ENCODE measurements around the gene SNCAIP.

SNCAIP gene

GRCh38 chr5:122494109-122494508 is 182.1 kb downstream of the SNCAIP start:
- Histone ChIP-seq H3K79me2 (ENCODE audit: insufficient read depth, low read length) (no peaks in the 10 kb centered on the region), H3K27me3 (ENCODE audit: insufficient read depth, low read length) (no peaks in the 10 kb centered on the region), H3K27ac (ENCODE audit: low read depth, low read length, poor library complexity, severe bottlenecking) (no peak overlapping the region), H3K9me2 (ENCODE audit: low read depth, low read length) (no peaks in the 10 kb centered on the region), H3K4me3 (ENCODE audit: low read depth, low read length, poor library complexity, severe bottlenecking) (no peak overlapping the region), H4K20me1 (ENCODE audit: insufficient read depth, low read length) (no peaks in the 10 kb centered on the region), H3K9me3 (ENCODE audit: low read length) (no peaks in the 10 kb centered on the region), H3K4me1 (ENCODE audit: insufficient read depth, low read length, severe bottlenecking) (no peaks in the 10 kb centered on the region), H2AFZ (ENCODE audit: low read length) (no peak overlapping the region), H3K36me3 (ENCODE audit: insufficient read depth, low read length) (no peaks in the 10 kb centered on the region), H3K9ac (ENCODE audit: low read length) (no peak overlapping the region), H3K4me2 (ENCODE audit: low read length) (no peak overlapping the region), H3F3A (ENCODE audit: insufficient read depth, low read length) (no peaks in the 10 kb centered on the region)
- TF ChIP-seq EZH2 (IDR thresholded peaks at IDR 0.05; ENCODE audit: borderline replicate concordance, low read length): no peak
- no peak for TF ChIP-seq CTCF (IDR thresholded peaks at IDR 0.05; ENCODE audit: low read length)

- H3K4me3 ChIP-seq (ENCODE audit: low read depth, low read length, poor library complexity, severe bottlenecking): no peak overlapping the region
- H3K9me3 ChIP-seq (ENCODE audit: low read length): no peaks in the 10 kb centered on the region
- no peaks in the 10 kb centered on the region for H3K36me3 ChIP-seq (ENCODE audit: insufficient read depth, low read length)
- H3K79me2 ChIP-seq (ENCODE audit: insufficient read depth, low read length): no peaks in the 10 kb centered on the region
- H3K9me2 ChIP-seq (ENCODE audit: low read depth, low read length): no peaks in the 10 kb centered on the region
- H3K27me3 ChIP-seq (ENCODE audit: insufficient read depth, low read length): no peaks in the 10 kb centered on the region
- no peak for TF ChIP-seq EZH2 (IDR thresholded peaks at IDR 0.05; ENCODE audit: borderline replicate concordance, low read length)
- TF ChIP-seq CTCF (IDR thresholded peaks at IDR 0.05; ENCODE audit: low read length): no peak
- H3F3A ChIP-seq (ENCODE audit: insufficient read depth, low read length): no peaks in the 10 kb centered on the region
- no peaks in the 10 kb centered on the region for H3K4me1 ChIP-seq (ENCODE audit: insufficient read depth, low read length, severe bottlenecking)
- no peak overlapping the region for H2AFZ ChIP-seq (ENCODE audit: low read length)
- no peaks in the 10 kb centered on the region for H4K20me1 ChIP-seq (ENCODE audit: insufficient read depth, low read length)
- no peak overlapping the region for H3K9ac ChIP-seq (ENCODE audit: low read length)
- H3K27ac ChIP-seq (ENCODE audit: low read depth, low read length, poor library complexity, severe bottlenecking): no peak overlapping the region
- H3K4me2 ChIP-seq (ENCODE audit: low read length): no peak overlapping the region
Measured at GRCh38 chr5:122498163-122498562, 186.1 kb downstream of the SNCAIP start.

GRCh38 chr5:122499585-122499984 is 187.5 kb downstream of the SNCAIP start:
- no peak overlapping the region for H3K4me2 ChIP-seq (ENCODE audit: low read length)
- no peak overlapping the region for H3K27ac ChIP-seq (ENCODE audit: low read depth, low read length, poor library complexity, severe bottlenecking)
- no peaks in the 10 kb centered on the region for H3K36me3 ChIP-seq (ENCODE audit: insufficient read depth, low read length)
- H3F3A ChIP-seq (ENCODE audit: insufficient read depth, low read length): no peaks in the 10 kb centered on the region
- H3K27me3 ChIP-seq (ENCODE audit: insufficient read depth, low read length): no peaks in the 10 kb centered on the region
- TF ChIP-seq CTCF (IDR thresholded peaks at IDR 0.05; ENCODE audit: low read length) (no peak), EZH2 (IDR thresholded peaks at IDR 0.05; ENCODE audit: borderline replicate concordance, low read length) (no peak)
- H2AFZ ChIP-seq (ENCODE audit: low read length): no peak overlapping the region
- no peak overlapping the region for H3K4me3 ChIP-seq (ENCODE audit: low read depth, low read length, poor library complexity, severe bottlenecking)
- no peaks in the 10 kb centered on the region for H3K9me2 ChIP-seq (ENCODE audit: low read depth, low read length)
- H3K9me3 ChIP-seq (ENCODE audit: low read length): no peaks in the 10 kb centered on the region
- no peaks in the 10 kb centered on the region for H3K79me2 ChIP-seq (ENCODE audit: insufficient read depth, low read length)
- H3K4me1 ChIP-seq (ENCODE audit: insufficient read depth, low read length, severe bottlenecking): no peaks in the 10 kb centered on the region
- H3K9ac ChIP-seq (ENCODE audit: low read length): no peak overlapping the region
- no peaks in the 10 kb centered on the region for H4K20me1 ChIP-seq (ENCODE audit: insufficient read depth, low read length)

All from OCI-LY1 (cell line).